Measurements from ENCODE around the gene PDE3B.

GRCh38 chr11:14783788-14784187 lies 140.2 kb downstream of the PDE3B start:
- TF ChIP-seq, protein P1, sequence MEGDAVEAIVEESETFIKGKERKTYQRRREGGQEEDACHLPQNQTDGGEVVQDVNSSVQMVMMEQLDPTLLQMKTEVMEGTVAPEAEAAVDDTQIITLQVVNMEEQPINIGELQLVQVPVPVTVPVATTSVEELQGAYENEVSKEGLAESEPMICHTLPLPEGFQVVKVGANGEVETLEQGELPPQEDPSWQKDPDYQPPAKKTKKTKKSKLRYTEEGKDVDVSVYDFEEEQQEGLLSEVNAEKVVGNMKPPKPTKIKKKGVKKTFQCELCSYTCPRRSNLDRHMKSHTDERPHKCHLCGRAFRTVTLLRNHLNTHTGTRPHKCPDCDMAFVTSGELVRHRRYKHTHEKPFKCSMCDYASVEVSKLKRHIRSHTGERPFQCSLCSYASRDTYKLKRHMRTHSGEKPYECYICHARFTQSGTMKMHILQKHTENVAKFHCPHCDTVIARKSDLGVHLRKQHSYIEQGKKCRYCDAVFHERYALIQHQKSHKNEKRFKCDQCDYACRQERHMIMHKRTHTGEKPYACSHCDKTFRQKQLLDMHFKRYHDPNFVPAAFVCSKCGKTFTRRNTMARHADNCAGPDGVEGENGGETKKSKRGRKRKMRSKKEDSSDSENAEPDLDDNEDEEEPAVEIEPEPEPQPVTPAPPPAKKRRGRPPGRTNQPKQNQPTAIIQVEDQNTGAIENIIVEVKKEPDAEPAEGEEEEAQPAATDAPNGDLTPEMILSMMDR (IDR thresholded peaks at IDR 0.05): no peak
- TF ChIP-seq POLR2A (IDR thresholded peaks at IDR 0.05): no peak

All from adrenal gland (tissue), 5 donors.